Esophagus squamous epithelium (tissue), 5 donors: ENCODE measurements around the gene TOR1A. TPM values are rescaled to one million over a fixed set of nuclear protein-coding genes. Genes with fewer than 3 reads are reported as not detected.

ENCODE experiments used
- DNase-seq: peaks from one replicate; lab custom pipeline; 2025; lab: John Stamatoyannopoulos, UW
- H3K27ac ChIP-seq, 4 donors: fragments of 200-600 bp; sonication (generic); one replicate each; pipeline ENCODE4 v1.5.1; 2016 to 2019; ENCODE audit warnings: mild to moderate bottlenecking in 1 of 4
- H3K27me3 ChIP-seq, 4 donors: fragments of 200-600 bp; sonication (generic); 1 replicate in 3 of 4; 2 replicates in 1 of 4; pipeline versions ENCODE4 v1.5.1 to v1.6.0; 2017 to 2021; ENCODE audit warnings: antibody characterized with exemption in 1 of 4
- H3K36me3 ChIP-seq, 3 donors: fragments of 200-600 bp; sonication (generic); one replicate each; pipeline ENCODE4 v1.5.1; 2016 to 2019
- H3K4me1 ChIP-seq, 3 donors: fragments of 200-600 bp; sonication (generic); one replicate each; pipeline ENCODE4 v1.5.1; 2017 to 2019
- H3K4me3 ChIP-seq, 4 donors: fragments of 200-600 bp; sonication (generic); 1 replicate in 3 of 4; 2 replicates in 1 of 4; pipeline ENCODE4 v1.5.1; 2016 to 2019; ENCODE audit warnings: mild to moderate bottlenecking in 2 of 4, moderate library complexity in 1 of 4
- H3K9me3 ChIP-seq, 3 donors: fragments of 200-600 bp; sonication (generic); one replicate each; pipeline ENCODE4 v1.5.1; 2016 to 2019
- POLR2A ChIP-seq, 4 donors: fragments of 450-650 bp; IDR thresholded peaks; one replicate each; pipeline ENCODE4 v1.6.1; 2017; ENCODE audit warnings: antibody characterized with exemption in 4 of 4, mild to moderate bottlenecking in 4 of 4, moderate library complexity in 3 of 4
- WGBS, 2 donors: methylation state at CpG; one replicate each; pipeline ENCODE4 v1.1.5; 2018; 5-methylcytosine and 5-hydroxymethylcytosine counted together
- intact Hi-C: fragments of 100-400 bp; cut with DNase I; formaldehyde crosslinking; loops from one replicate; pipeline ENCODE4 v1.15.0; 2022
- total RNA-seq, 4 donors: library from RNA; depleted of rRNA; stranded (reverse); fragments of >200 nt; gene quantifications; one replicate each; pipeline ENCODE4 v1.1.0, GENCODE V29; 2016
- TF ChIP-seq, protein P1 (sequence below), 6 experiments: fragments of 450-650 bp in 4 of 6; fragments of 200-600 bp in 2 of 6; sonication (generic) in 2 of 6; IDR thresholded peaks; one replicate each; pipeline ENCODE4 v1.5.1; 2016 to 2019; ENCODE audit warnings: antibody characterized with exemption in 6 of 6, mild to moderate bottlenecking in 4 of 6, moderate library complexity in 4 of 6
- donor health status: DM: yes; HTN: yes; CAD: no.

Gene TOR1A
- total RNA-seq, 4 donors from 2014 or later, result 11.3 to 34.7 (median 24.8) TPM

DNA sequence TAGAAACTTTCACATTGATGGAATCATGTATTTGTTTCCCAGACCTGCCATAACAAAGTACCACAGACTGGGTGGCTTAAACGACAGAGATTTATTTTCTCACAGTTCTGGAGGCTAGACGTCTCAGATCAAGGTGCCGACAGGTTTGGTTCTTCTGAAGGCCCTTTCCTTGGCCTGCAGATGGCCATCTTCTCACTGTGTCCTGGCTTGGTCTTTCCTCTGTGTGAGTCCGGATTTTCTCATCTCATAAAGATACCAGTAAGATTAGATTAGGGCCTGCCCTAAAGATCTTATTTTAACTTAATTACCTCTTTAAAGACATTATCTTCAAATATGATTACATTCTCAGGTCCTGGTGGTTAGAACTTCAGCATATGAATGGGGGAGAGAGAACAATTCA, 17.1 kb upstream of the TOR1A start:
- DNase-seq, result no peak
- Histone ChIP-seq H3K4me1 (peaks cover 8 to 42% (median 11%) of the 10 kb centered on the region in 3 donors), H3K36me3 (peaks cover 0 to 14% (median 0%) of the 10 kb centered on the region in 3 donors), H3K27me3 (no peaks in the 10 kb centered on the region), H3K27ac (no peak overlapping the region), H3K4me3 (no peak overlapping the region), H3K9me3 (no peaks in the 10 kb centered on the region)
- 73 to 79% methylated on average over 4 of the region's 4 CpGs for WGBS, 2 donors
- TF ChIP-seq POLR2A (IDR thresholded peaks at IDR 0.05), result no peak
- TF ChIP-seq, protein P1, sequence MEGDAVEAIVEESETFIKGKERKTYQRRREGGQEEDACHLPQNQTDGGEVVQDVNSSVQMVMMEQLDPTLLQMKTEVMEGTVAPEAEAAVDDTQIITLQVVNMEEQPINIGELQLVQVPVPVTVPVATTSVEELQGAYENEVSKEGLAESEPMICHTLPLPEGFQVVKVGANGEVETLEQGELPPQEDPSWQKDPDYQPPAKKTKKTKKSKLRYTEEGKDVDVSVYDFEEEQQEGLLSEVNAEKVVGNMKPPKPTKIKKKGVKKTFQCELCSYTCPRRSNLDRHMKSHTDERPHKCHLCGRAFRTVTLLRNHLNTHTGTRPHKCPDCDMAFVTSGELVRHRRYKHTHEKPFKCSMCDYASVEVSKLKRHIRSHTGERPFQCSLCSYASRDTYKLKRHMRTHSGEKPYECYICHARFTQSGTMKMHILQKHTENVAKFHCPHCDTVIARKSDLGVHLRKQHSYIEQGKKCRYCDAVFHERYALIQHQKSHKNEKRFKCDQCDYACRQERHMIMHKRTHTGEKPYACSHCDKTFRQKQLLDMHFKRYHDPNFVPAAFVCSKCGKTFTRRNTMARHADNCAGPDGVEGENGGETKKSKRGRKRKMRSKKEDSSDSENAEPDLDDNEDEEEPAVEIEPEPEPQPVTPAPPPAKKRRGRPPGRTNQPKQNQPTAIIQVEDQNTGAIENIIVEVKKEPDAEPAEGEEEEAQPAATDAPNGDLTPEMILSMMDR (IDR thresholded peaks at IDR 0.05), result no peak
- intact Hi-C loops, result no loop called here

DNA sequence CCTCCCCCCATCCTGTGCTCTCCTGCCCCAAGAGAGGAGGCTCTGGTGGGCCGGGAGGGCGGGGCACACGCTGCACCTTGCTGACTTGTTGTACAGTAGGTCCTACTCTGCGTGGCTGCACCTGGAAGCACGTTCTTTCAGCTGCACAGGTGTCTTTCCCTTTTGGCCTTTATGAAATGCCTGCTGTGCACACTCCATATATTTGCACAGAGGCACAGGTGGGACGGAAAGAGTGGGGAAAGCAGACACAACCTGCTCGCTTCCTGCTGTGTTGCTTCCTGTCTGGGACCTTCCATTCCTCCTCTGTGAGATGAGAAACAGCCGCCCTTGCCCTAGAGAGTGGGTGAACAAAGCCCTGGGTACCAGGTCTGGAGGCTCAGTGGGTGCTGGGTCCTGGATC, 16.1 kb upstream of the TOR1A start:
- no peak for TF ChIP-seq POLR2A (IDR thresholded peaks at IDR 0.05)
- Histone ChIP-seq H3K9me3 (no peaks in the 10 kb centered on the region), H3K27me3 (no peaks in the 10 kb centered on the region), H3K4me1 (peaks cover 11 to 46% (median 14%) of the 10 kb centered on the region in 3 donors), H3K36me3 (peaks cover 0 to 14% (median 0%) of the 10 kb centered on the region in 3 donors), H3K27ac (no peak overlapping the region), H3K4me3 (no peak overlapping the region)
- WGBS, 2 donors, result 85 to 97% methylated on average over 5 to 6 of the region's 8 CpGs
- intact Hi-C loops, result no loop called here
- no peak for DNase-seq

DNA sequence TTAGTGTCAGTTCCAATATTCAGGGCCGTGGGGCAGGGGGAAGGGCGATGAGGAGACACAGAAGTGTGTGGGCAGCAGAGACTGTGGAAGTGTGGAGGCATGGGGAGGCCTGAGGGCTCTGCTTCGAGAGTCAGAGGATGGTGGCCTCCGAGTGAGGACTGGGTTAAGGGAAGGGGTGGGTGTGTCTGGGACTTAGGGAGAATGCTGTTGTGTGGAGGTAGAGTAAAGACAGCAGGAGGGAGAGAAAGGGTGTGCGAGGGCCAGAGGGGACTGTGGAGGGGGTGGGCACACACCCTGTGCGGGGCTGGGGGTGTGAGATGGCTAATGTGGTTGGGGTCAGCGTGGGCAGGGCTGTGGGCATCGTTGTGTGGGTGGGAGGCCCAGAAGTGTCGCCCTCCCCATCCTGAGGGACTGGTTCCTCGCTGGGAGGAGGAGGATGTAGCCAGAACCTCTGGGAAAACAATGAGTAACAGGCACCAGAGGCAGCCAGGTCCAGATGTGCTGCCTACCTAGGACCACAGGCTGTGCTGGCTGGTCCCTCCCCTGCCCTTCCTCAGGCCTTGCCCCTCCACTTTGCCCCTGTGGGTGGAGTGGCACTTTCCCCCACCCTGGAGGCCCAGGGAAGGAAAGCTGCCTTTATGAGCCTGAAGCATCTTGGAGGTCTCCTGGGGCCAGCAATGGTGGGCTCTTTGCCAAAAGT, 15.5 kb upstream of the TOR1A start:
- 72 to 73% methylated on average over 10 of the region's 10 CpGs for WGBS, 2 donors
- intact Hi-C loops, result no loop called here
- Histone ChIP-seq H3K9me3 (no peaks in the 10 kb centered on the region), H3K27me3 (no peaks in the 10 kb centered on the region), H3K36me3 (peaks cover 0 to 14% (median 0%) of the 10 kb centered on the region in 3 donors), H3K4me3 (no peak overlapping the region), H3K27ac (peak overlapping the region in 1 of 4 donors; percentile 23), H3K4me1 (peaks cover 12 to 49% (median 15%) of the 10 kb centered on the region in 3 donors)
- TF ChIP-seq POLR2A (IDR thresholded peaks at IDR 0.05), result no peak
- no peak for DNase-seq

DNA sequence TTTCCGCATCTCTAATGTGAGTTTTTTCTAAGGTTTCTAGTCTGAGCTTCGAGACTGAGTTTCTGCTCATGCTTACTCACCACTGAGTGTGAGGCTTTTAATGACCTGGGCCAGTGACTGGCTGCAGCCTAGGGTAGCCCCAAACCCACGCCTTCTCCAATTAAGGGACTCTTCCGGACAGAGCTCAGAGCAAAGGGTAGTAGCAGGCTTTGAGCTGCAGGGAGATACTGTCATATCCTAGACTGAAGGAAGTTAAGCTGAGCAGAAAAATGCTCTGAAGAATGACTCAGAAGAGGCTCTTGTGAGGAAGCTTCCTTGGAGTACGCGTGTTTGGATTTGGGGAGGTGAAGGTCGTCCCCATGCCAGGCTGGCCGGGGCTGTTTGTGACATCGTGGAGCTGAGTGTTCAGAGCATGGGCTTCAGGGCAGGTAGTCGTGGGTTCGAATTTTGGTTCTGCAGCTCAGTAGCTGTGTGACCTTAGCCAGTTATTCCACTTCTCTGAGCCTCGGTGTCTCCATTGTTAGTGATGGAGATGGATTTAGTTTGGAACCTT, 14.8 kb upstream of the TOR1A start:
- Histone ChIP-seq H3K27ac (peak overlapping the region in 1 of 4 donors; percentile 23), H3K4me3 (no peak overlapping the region), H3K36me3 (peaks cover 0 to 14% (median 0%) of the 10 kb centered on the region in 3 donors), H3K4me1 (peaks cover 15 to 55% (median 22%) of the 10 kb centered on the region in 3 donors), H3K9me3 (no peaks in the 10 kb centered on the region), H3K27me3 (no peaks in the 10 kb centered on the region)
- 69 to 71% methylated on average over 9 to 10 of the region's 12 CpGs for WGBS, 2 donors
- DNase-seq, result no peak
- intact Hi-C loops, result no loop called here
- TF ChIP-seq, protein P1 (IDR thresholded peaks at IDR 0.05), result no peak
- TF ChIP-seq POLR2A (IDR thresholded peaks at IDR 0.05), result no peak

DNA sequence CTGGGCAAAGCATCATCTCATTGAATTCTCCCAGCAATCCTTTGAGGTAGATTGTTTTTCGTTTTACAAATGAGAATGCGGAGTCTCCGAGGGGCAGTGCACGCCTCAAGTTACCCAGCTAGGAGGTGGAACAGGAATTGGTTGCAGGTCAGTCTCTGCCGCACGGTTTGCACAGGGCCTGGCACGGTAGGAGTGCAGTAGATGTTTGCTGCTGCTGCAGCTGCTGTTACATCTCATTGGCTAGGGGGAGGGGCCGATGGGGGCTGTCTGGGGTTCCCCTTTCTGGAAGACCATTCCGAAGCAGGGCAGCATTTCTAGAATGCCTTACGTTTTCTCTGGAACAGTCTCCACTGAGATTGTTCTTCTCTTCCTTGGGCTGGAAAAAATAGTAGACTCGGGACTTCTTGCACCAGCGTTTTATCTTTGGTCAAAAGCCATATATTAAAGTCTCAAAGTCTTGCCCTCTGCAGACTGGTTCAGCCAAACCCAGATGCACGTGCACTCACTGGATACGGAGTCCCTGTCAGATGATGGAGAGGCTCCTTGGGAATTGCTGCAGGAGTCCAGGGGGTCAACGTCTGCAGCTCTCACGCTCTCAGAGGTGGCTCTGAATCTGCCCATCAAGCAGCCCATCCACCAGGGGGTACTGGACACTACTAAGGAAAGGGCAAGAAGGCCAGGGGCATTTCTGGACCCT, 12.5 kb upstream of the TOR1A start:
- Histone ChIP-seq H3K4me1 (peaks cover 15 to 63% (median 28%) of the 10 kb centered on the region in 3 donors), H3K27me3 (no peaks in the 10 kb centered on the region), H3K27ac (peak overlapping the region in 3 of 4 donors; percentile 90 to 92 (median 92)), H3K4me3 (peak overlapping the region; percentile 76 to 99 (median 85)), H3K36me3 (peaks cover 0 to 23% (median 5%) of the 10 kb centered on the region in 3 donors), H3K9me3 (no peaks in the 10 kb centered on the region)
- intact Hi-C loops, result no loop called here
- 21 to 80% methylated on average over 2 to 10 of the region's 16 CpGs for WGBS, 2 donors
- no peak for TF ChIP-seq POLR2A (IDR thresholded peaks at IDR 0.05)
- TF ChIP-seq, protein P1 (IDR thresholded peaks at IDR 0.05), result no peak
- no peak for DNase-seq
